ENCODE measurements around the gene AOC3.

Gene AOC3

DNA sequence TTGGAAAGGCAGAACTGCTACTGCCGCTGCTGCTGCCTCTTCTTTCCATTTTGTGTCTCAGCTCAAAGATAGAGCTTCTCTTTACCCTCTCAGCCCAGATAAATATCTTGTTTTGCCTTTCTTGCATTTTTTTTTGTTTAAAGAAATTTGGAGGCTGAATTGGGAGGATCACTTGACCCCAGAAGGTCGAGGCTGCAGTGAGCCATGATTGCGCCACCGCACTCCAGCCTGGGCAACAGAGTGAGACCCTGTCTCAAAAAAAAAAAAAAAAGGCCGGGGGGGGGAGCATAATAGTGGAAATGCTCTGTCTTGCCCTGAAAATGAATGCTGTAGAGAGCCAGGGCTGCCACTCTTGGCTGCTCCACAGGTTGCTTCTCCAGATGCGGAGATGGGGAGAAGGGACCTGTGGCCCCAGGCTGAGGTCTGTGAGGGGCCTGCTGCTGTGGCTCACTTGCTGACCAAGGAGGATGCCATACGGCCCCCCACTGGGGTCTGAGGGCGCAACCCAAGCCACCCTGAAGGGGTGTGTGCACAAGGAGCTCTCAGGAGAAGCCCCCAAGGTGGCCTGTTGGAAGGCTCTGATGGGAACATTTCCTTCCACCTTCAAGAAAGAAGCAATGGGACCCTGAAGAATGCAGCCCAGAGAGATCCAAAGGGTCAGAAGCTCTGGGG is 28.1 kb downstream of the AOC3 start:
- TF ChIP-seq, protein P1, sequence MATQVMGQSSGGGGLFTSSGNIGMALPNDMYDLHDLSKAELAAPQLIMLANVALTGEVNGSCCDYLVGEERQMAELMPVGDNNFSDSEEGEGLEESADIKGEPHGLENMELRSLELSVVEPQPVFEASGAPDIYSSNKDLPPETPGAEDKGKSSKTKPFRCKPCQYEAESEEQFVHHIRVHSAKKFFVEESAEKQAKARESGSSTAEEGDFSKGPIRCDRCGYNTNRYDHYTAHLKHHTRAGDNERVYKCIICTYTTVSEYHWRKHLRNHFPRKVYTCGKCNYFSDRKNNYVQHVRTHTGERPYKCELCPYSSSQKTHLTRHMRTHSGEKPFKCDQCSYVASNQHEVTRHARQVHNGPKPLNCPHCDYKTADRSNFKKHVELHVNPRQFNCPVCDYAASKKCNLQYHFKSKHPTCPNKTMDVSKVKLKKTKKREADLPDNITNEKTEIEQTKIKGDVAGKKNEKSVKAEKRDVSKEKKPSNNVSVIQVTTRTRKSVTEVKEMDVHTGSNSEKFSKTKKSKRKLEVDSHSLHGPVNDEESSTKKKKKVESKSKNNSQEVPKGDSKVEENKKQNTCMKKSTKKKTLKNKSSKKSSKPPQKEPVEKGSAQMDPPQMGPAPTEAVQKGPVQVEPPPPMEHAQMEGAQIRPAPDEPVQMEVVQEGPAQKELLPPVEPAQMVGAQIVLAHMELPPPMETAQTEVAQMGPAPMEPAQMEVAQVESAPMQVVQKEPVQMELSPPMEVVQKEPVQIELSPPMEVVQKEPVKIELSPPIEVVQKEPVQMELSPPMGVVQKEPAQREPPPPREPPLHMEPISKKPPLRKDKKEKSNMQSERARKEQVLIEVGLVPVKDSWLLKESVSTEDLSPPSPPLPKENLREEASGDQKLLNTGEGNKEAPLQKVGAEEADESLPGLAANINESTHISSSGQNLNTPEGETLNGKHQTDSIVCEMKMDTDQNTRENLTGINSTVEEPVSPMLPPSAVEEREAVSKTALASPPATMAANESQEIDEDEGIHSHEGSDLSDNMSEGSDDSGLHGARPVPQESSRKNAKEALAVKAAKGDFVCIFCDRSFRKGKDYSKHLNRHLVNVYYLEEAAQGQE (IDR thresholded peaks at IDR 0.05; ENCODE audit: insufficient read depth in 1 of 2, low read depth in 2 of 2, low read length in 2 of 2): no peak
- TF ChIP-seq TAF1 (IDR thresholded peaks at IDR 0.05; ENCODE audit: borderline replicate concordance, insufficient read depth, low read length) (no peak), SIN3A (IDR thresholded peaks at IDR 0.05; ENCODE audit: borderline replicate concordance, insufficient read depth, low read length) (no peak), POLR2AphosphoS5 (IDR thresholded peaks at IDR 0.05; ENCODE audit: low read depth, low read length) (no peak), FOXP2 (optimal IDR thresholded peaks at IDR 0.05; ENCODE audit: borderline replicate concordance, extremely low read depth, extremely low read length, insufficient read depth) (no peak)

DNA sequence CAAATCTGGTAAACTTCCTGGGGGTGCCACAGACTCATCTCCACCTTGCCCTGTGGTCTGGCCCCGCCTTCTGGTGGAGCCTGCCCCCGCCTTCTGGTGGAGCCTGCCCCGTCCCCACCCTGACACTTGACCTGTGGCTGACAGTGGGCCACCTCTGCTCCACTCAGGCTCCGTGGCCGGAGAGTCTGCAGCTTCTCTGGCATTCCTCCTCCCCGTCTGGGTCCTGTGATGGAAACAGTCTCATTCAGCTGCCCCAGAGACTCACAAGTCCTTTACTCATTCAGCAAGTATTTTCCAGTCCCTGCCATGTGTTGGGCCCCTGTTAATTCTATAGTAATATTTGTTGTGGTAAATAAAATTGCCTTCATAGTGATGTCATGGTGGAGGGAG is 28.6 kb downstream of the AOC3 start:
- TF ChIP-seq, protein P1 (IDR thresholded peaks at IDR 0.05; ENCODE audit: insufficient read depth in 1 of 2, low read depth in 2 of 2, low read length in 2 of 2): no peak
- no peak for TF ChIP-seq POLR2AphosphoS5 (IDR thresholded peaks at IDR 0.05; ENCODE audit: low read depth, low read length)
- no peak for TF ChIP-seq SIN3A (IDR thresholded peaks at IDR 0.05; ENCODE audit: borderline replicate concordance, insufficient read depth, low read length)
- no peak for TF ChIP-seq FOXP2 (optimal IDR thresholded peaks at IDR 0.05; ENCODE audit: borderline replicate concordance, extremely low read depth, extremely low read length, insufficient read depth)
- TF ChIP-seq TAF1 (IDR thresholded peaks at IDR 0.05; ENCODE audit: borderline replicate concordance, insufficient read depth, low read length): no peak

DNA sequence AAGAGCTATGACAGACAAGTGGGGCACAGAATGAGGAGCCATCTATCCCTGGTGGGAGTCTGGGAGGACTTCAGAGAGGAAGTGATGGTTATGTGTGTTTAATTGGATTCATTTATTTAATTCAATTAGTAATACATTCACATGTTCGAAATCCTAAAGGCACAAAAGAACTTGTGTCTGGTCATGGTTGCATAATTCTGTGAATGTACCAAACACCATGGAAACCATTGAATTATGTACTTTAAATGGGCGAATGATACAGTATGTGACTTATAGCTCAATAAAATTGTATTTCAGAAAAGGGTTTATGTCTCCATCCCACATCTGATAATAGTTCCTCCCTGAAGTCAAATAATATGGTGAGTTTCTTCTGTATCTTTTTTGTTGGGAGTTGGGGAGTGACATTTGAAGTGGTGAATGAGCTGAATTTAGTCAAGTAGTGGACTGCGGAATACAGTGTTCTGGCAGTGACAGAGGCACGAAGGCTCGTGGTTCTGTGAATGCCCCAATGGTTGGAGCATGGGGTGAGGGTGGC is 29.8 kb downstream of the AOC3 start:
- TF ChIP-seq TAF1 (IDR thresholded peaks at IDR 0.05; ENCODE audit: borderline replicate concordance, insufficient read depth, low read length) (no peak), FOXP2 (optimal IDR thresholded peaks at IDR 0.05; ENCODE audit: borderline replicate concordance, extremely low read depth, extremely low read length, insufficient read depth) (no peak), POLR2AphosphoS5 (IDR thresholded peaks at IDR 0.05; ENCODE audit: low read depth, low read length) (no peak), SIN3A (IDR thresholded peaks at IDR 0.05; ENCODE audit: borderline replicate concordance, insufficient read depth, low read length) (no peak)
- TF ChIP-seq, protein P1 (IDR thresholded peaks at IDR 0.05; ENCODE audit: insufficient read depth in 1 of 2, low read depth in 2 of 2, low read length in 2 of 2): no peak

- TF ChIP-seq POLR2AphosphoS5 (IDR thresholded peaks at IDR 0.05; ENCODE audit: low read depth, low read length): no peak
- TF ChIP-seq SIN3A (IDR thresholded peaks at IDR 0.05; ENCODE audit: borderline replicate concordance, insufficient read depth, low read length): no peak
- TF ChIP-seq, protein P1 (IDR thresholded peaks at IDR 0.05; ENCODE audit: insufficient read depth in 1 of 2, low read depth in 2 of 2, low read length in 2 of 2): no peak
- TF ChIP-seq TAF1 (IDR thresholded peaks at IDR 0.05; ENCODE audit: borderline replicate concordance, insufficient read depth, low read length): no peak
- no peak for TF ChIP-seq FOXP2 (optimal IDR thresholded peaks at IDR 0.05; ENCODE audit: borderline replicate concordance, extremely low read depth, extremely low read length, insufficient read depth)
These were observed 31.2 kb downstream of the AOC3 start for GRCh38 chr17:42882166-42882565.
